Measurements from ENCODE around the gene CPNE1. TPM values are rescaled to one million over a fixed set of nuclear protein-coding genes. Genes with fewer than 3 reads are reported as not detected.

The CPNE1 gene
- total RNA-seq, 1 donor from 2014 or later, result 22.5 TPM

GRCh38 chr20:35638751-35639150, 25.9 kb downstream of the CPNE1 start:
- no peak for DNase-seq (ENCODE audit: low read depth)
- no peak for TF ChIP-seq CTCF (conservative IDR thresholded peaks at IDR 0.05; ENCODE audit: low read depth, low read length)
- no peak overlapping the region for H3K4me3 ChIP-seq (ENCODE audit: low read depth, low read length)

- no peak overlapping the region for H3K4me3 ChIP-seq (ENCODE audit: low read depth, low read length)
- no peak for DNase-seq (ENCODE audit: low read depth)
- no peak for TF ChIP-seq CTCF (conservative IDR thresholded peaks at IDR 0.05; ENCODE audit: low read depth, low read length)
Observed at GRCh38 chr20:35637276-35637675, 27.4 kb downstream of the CPNE1 start.

- no peak for TF ChIP-seq CTCF (conservative IDR thresholded peaks at IDR 0.05; ENCODE audit: low read depth, low read length)
- no peak for DNase-seq (ENCODE audit: low read depth)
- no peak overlapping the region for H3K4me3 ChIP-seq (ENCODE audit: low read depth, low read length)
Observed at GRCh38 chr20:35636095-35636494, 28.6 kb downstream of the CPNE1 start.

GRCh38 chr20:35635652-35636051, 29.0 kb downstream of the CPNE1 start:
- DNase-seq (ENCODE audit: low read depth), result no peak
- TF ChIP-seq CTCF (conservative IDR thresholded peaks at IDR 0.05; ENCODE audit: low read depth, low read length), result no peak
- no peak overlapping the region for H3K4me3 ChIP-seq (ENCODE audit: low read depth, low read length)

GRCh38 chr20:35632539-35633115, 32.1 kb downstream of the CPNE1 start:
- TF ChIP-seq CTCF (conservative IDR thresholded peaks at IDR 0.05; ENCODE audit: low read depth, low read length), result no peak
- no peak for DNase-seq (ENCODE audit: low read depth)
- no peak overlapping the region for H3K4me3 ChIP-seq (ENCODE audit: low read depth, low read length)

- no peak for TF ChIP-seq CTCF (conservative IDR thresholded peaks at IDR 0.05; ENCODE audit: low read depth, low read length)
- DNase-seq (ENCODE audit: low read depth), result no peak
- H3K4me3 ChIP-seq (ENCODE audit: low read depth, low read length), result no peak overlapping the region
Observed at GRCh38 chr20:35630636-35631035, 34.1 kb downstream of the CPNE1 start.

GRCh38 chr20:35629427-35630145, 35.1 kb downstream of the CPNE1 start:
- TF ChIP-seq CTCF (conservative IDR thresholded peaks at IDR 0.05; ENCODE audit: low read depth, low read length), result no peak
- no peak overlapping the region for H3K4me3 ChIP-seq (ENCODE audit: low read depth, low read length)
- DNase-seq (ENCODE audit: low read depth), result no peak
